ENCODE measurements around the gene CLMN.

CLMN gene, protein sequence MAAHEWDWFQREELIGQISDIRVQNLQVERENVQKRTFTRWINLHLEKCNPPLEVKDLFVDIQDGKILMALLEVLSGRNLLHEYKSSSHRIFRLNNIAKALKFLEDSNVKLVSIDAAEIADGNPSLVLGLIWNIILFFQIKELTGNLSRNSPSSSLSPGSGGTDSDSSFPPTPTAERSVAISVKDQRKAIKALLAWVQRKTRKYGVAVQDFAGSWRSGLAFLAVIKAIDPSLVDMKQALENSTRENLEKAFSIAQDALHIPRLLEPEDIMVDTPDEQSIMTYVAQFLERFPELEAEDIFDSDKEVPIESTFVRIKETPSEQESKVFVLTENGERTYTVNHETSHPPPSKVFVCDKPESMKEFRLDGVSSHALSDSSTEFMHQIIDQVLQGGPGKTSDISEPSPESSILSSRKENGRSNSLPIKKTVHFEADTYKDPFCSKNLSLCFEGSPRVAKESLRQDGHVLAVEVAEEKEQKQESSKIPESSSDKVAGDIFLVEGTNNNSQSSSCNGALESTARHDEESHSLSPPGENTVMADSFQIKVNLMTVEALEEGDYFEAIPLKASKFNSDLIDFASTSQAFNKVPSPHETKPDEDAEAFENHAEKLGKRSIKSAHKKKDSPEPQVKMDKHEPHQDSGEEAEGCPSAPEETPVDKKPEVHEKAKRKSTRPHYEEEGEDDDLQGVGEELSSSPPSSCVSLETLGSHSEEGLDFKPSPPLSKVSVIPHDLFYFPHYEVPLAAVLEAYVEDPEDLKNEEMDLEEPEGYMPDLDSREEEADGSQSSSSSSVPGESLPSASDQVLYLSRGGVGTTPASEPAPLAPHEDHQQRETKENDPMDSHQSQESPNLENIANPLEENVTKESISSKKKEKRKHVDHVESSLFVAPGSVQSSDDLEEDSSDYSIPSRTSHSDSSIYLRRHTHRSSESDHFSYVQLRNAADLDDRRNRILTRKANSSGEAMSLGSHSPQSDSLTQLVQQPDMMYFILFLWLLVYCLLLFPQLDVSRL

DNA sequence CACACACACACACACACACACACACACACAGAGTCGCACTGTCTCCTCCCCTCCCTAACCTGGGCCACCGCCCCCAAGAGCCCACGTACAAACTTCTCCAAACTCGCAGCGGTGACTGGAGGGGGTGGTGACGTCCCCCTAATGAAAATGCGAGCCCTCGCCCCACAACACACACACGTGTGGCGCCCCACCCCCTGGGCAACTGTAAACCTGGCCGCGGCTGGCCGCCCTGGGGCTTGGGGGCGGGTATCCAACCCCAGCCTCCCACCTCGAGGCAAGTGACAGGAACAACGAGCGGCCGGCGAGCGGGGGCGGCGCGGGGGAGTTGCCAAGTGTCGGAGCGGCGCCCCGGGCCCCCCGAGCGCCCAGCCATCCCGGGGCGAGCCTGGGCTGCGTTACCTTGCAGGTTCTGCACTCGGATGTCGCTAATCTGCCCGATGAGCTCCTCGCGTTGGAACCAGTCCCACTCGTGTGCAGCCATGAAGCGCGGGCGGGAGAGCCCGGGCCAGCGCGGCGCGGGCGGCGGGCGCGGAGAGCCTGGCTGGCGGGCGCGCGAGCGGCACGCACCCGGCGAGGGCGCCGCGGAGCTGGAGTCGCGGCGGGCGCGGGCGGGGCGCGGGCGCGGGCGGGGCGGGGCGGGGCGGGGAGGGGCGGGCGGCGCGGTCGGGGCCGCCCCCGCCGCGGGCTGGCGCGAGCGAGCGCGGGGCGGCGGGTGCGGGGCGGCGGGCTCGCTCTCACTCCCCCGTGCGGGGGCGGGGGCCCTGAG lies at the start of gene CLMN:
CLMN (minus strand) TSS at position 597 of the 766 bp plus-strand sequence; CDS start at position 481, 116 bp downstream.
- peak; percentile 71 for DNase-seq (ENCODE audit: low spot score)

DNA sequence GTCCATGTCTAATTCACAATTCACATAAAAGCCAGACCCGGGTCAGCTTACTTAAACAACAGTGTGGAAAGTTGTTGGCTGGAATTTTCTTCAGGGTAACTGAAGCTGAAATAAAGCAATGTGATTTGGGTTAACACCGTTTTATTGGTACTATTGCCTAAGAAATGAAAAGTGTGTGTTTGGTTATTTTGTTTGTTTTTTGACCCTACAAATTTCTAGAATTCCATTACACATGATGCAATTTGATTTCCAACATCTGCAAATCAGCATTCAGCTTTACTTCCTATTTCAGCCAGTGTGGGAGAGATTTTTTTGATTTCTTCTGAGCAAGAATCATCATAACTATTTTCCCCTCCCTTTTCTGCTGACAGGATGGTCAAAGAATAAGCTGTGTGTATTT lies 45.7 kb upstream of the CLMN start:
- DNase-seq (ENCODE audit: low spot score): no peak

DNA sequence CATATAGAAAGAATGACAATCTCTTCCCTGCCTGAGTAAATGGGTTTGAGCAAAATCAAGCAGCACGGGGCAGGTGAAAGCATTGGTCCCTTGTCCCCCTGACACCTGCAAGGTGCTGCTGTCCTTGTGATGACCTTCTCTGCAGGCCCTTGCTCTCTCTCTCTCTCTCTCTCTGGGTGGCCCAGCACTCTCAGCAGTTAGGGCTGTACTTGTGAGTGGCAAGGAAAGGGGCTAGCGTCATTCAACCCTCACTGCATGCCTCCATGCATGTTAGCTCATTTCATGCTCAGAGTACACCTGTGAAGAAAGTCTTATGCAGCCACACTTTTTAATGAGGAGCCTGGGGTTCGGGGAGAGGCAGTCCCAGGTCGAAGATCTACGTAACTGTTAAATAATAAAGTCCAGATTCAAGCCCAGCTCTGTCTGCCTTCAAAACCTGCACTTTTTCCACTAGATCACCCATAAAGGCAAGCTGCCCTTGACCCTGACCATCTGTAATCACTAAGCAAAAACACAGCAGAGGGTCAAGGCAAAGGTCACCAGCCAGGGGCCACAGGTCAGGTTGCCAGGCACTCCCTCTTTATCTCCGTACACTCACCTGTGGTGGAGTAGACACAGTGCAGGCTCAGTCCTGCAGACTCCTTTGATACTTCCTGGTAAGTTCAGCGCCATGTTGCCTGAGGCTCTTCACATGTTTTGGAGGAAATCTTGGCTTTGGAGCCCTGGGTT lies 44.9 kb upstream of the CLMN start:
- DNase-seq (ENCODE audit: low spot score): no peak

DNA sequence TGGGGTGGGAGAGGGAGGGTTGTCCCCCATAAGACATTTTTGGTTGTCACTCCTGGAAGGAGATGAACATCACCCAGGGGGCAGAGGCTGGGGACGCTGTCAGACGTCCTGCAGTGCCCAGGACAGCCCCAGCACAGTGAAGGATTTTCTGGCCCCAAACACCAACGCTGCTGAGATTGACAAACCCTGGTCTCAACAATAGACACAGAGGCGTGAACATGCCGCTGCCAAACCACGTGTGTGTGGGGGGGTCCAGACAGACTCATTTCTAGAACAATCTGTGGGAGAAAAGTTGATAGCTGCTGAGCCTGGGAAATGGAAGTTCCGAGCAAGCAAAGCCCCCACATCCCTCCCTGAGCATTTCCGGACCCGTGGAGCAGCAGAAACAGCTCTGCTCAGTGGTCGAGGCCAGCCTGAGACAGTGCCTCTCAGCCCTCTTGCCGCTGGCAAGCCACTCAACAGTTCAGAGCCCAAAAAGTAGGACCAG lies 43.8 kb upstream of the CLMN start:
- DNase-seq (ENCODE audit: low spot score): no peak

DNA sequence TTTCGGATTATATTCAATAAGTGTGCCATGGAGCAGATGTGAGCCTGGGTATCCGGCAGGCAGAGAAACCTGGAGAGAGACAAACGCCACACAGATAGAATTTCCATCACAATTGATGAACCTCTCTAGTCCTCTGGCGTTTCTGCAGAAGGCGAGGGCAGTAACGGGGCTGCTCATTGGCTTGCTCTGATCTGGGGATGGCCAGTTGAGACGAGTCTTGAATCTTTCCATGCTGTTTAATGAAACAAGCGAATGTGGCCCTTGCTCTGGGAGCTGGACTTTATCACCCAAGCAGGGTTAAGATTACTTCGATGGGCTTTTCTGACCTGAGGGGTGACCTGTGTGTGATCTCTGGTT lies 42.4 kb upstream of the CLMN start:
- DNase-seq (ENCODE audit: low spot score): no peak

DNA sequence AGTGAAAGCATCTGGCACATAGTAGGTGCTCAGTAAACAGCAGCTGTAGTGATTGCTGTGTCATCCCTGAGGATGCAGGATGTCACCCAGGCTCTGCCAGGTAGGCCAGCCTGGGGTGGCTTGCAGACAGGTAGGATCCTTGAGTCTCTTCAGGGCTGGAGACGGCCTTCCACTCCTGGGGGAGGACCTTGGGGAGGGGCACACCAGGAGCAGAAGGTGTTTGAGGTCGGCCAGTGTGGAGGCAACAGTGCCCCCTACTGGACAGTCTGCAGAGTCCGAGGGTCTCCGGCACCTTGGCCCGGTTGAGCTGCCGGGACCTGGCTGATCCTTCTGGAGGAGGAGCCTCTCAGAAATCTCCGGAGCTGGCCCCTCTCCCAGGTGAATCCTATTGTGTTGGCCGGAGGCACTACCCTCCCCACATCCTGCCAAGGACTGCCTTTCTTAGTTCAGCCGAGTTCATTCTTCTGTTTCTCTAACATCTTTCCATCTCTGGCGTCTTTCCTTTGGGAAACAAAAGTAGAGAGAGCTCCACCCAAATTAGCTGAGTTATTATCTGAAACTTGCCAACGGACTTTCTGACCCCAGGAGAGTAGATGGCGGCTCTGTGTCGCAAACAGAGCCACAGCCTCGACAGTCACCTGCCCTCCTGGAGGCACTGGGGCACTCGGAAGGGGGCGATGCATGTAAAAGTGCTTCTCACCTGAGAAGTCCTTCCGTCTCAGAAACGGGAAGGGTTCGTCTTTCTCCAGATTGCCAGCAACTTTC lies 41.8 kb upstream of the CLMN start:
- DNase-seq (ENCODE audit: low spot score): peak; percentile 22

DNA sequence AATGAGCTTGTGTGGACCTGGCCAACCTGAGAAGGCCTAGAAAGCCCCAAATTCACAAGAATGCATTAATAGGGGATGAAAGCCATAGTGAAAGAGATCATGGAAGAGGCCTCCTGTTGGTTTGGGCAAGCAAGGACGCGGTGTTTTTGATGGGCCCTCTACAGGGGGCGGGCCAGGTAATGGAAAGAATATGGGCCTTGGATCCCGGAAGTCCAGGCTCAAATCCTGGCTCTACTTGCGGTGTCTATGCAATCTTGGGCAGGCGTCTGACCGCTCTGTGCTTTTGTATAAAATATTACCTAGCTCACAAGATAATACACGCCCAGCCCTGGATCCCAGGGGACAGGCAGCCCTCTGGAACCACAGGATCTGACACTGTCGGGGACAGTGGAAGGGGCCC lies 41.1 kb upstream of the CLMN start:
- no peak for DNase-seq (ENCODE audit: low spot score)

DNA sequence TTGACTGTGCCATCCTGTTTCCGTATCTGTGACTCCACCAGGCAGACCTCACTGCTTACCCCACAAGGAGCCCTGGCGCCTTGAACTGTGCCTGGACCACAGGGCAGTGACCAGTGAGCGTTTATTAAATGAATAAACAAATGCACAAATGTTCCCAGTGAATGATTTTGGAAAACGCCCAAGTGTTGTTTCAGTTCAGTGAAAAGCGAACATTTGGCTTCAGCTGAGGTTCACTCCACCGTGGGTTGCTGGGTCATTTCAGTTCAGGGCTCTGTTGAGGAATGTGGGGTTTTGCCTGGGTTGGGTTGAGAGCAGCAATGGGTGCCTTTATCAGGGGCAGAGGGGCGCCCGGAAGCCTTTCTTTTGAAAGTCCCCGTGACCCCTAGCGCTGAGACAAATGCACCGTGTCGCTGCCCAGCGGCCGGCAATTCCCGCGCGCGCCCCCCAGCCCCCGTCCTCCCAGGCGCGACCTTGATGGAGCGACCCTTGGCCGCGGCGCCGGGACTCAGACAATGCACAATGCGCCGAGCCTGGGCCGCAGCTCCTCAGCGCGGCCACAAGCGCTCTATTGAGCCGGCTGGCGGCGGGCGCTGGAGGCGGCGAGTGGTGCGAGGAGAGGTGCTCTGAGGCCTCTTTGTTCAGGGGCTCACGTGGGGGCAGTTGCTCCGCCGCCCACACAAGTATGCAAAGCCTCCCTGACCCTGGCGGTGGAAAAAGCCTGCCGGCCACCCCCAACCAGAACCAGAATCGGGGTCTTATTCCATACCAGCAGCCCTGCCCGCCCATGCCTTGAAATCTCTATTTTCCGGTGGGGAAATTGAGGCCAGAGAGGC lies 40.5 kb upstream of the CLMN start:
- DNase-seq (ENCODE audit: low spot score): peak; percentile 88

DNA sequence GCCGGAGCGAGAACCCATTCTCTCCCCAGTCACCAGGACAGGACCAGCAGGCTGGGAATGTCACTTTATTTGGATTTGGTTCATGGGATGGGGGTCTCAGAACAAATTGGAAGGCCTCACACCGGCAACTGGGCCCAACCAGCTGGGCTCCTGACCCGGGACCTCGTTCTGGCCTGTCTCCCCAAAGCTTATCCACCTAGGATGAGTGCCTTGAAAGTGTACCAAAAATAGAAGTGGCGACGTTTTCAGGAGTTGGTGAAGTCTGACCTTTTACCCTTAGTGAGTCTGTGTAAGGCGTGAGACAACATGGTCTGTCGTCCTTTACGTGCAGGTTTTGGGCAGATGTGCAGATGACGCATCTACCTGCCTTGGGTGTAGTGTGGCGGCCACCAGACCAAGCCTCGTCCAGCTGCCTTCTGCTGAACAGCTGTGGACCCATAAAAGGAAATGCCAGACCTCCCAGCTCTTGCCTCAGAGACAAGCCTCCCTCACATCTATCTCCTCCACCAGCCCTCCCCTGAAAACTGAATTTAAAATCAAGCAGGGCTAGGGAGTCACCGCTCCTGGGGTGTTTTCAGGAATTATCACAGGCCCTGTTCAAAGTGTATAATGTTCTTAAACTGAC lies 36.6 kb upstream of the CLMN start:
- no peak for DNase-seq (ENCODE audit: low spot score)

DNA sequence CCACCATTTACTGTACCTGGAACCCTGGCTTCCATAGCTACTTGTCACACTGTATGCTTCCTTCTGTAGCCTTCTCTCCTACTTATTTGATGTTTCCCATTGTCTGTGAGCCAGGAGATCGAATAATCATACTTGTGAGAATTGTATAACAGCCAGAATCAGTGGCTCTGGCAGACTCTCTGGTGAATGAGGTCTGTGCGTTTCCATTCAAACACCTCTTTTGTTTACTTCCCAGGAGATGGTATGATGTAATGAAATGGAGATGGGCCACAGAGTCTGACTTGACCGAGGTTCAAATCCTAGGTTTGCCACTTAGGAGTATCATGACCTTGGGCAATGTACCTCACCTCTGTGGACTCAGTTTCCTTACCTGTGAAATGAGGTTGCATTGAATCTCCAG lies 35.7 kb upstream of the CLMN start:
- DNase-seq (ENCODE audit: low spot score): no peak

DNA sequence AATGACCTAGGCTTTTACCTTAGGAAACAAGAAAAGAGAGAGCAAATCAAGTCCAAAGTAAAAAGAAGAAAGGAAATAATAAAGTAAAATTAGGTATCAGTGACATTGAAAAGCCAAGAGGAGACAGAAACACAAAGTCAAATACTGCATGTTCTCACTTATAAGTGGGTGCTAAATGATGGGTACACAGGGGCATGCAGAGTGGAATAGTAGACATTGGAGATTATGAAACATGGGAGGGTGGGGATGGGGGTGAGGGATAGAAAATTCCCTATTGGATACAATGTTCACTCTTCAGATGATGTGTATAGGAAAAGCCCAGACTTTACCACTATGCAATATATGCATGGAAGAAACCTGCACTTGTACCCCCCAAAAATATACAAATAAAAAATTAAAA lies 35.1 kb upstream of the CLMN start:
- DNase-seq (ENCODE audit: low spot score): no peak

DNA sequence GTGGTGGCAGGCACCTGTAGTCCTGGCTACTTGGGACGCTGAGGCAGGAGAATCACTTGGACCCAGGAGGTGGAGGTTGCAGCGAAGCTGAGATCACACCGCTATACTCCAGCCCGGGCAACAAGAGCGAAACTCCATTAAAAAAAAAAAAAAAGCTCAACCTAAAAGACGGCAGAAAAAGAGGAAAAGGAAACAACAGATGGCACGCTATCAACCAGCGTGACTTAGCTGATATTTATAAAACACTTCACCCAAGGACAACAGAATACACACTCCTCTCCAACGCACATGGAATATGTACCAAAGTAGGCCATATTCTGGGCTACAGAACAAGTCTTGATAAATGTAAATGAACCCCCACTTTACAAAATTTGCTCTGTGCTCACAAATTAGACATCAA lies 34.0 kb upstream of the CLMN start:
- DNase-seq (ENCODE audit: low spot score): no peak

DNA sequence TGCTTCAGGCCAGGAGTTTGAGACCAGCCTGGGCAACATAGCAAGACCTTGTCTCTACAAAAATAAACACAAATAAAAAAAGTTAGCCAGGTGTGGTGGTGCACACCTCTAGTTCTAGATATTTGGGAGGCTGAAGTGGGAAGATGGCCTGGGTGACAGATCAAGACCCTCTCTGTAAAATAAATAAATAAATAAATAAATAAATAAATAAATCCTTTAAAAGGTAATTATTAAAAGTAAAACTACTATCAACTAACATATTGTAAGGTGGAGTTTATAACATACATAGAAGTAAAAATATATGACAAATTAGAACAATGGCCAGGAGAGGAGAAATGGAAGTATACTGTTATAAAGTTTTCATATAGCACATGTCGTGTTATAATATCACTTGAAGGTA lies 33.3 kb upstream of the CLMN start:
- DNase-seq (ENCODE audit: low spot score): no peak

DNA sequence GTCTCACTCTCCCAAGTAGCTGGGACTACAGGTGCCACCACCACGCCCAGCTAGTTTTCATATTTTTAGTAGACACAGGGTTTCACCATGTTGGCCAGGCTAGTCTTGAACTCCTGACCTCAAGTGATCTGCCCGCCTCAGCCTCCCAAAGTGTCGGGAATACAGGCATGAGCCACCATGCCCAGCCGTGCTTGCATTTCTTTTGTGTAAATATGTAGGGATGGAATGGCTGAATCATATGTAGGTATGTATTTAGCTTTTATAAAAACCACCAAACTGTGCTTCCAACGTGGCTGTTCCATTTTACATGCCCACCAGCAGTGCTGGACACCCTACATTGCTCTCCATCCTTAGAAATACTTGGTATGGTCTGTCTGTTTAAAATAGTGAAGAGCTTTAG lies 32.8 kb upstream of the CLMN start:
- DNase-seq (ENCODE audit: low spot score): no peak

DNA sequence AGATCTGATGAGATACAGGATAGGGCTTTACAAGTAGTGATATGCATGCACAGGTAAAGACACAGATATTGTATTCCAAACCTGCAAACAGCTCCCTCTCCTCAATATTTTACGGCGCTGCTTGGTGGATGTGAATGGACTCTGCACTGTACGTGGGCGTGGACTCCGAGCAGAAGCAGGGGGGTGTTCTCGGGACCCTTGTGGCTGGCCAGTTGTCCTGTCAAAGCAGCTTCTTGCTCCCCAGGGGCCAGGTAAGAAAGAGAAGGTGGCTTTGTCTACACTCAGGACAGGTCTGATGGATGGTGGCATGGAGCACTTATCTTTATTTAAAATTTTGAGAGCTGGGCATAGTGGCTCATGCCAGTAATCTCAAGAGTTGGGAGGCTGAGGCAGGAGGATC lies 29.5 kb upstream of the CLMN start:
- DNase-seq (ENCODE audit: low spot score): no peak

DNA sequence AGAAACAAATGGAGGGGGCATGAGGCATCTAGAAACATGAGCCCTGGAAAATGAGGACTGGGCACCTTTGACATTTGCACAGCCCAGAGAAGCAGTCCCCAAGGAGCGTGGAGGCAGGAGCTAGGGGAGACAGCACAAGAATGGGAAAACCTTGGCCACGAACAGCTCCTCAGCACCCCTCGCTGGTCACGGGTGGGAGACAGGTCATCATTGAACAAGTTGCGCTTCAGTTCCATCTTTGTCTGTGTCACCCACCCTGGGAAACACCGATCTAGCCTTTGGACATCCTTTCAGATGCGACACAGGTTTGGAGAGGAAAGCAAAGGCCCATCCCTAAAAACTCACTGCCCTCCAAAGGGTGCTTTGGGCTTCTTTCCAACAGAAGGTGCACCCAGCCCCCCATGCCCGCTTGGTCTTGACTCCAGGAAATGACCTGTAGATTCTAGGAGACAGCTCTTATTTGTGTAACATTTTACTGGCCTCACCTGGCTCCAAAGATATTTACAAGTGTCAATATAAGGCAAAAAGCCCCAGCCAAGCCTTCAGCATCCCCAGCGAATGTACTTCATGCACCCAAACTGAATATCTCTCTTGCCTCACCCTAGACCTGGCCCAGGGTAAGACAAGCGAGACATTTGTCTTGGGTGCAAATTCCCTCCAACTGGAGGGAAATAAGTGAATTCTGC lies 28.8 kb upstream of the CLMN start:
- DNase-seq (ENCODE audit: low spot score): no peak

DNA sequence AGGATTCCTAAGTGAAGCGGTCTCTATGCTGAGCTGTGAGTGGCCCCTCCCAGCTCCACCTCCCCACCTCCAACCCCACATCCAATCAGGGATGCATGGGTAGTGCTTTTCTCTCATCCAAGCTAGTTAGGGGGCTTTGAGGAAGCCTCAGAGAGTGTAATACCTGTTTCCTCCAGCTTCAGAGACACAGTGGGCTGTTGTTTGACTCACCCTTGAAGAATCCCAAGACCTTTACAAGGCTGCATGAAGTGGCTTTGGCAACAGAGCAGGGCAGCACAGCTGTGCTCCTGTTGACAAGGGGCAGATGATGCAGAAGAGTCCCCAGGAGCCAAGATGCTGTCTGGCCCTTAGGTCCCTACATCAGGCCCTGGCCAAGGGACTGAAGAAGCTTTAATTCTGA lies 27.1 kb upstream of the CLMN start:
- DNase-seq (ENCODE audit: low spot score): no peak

DNA sequence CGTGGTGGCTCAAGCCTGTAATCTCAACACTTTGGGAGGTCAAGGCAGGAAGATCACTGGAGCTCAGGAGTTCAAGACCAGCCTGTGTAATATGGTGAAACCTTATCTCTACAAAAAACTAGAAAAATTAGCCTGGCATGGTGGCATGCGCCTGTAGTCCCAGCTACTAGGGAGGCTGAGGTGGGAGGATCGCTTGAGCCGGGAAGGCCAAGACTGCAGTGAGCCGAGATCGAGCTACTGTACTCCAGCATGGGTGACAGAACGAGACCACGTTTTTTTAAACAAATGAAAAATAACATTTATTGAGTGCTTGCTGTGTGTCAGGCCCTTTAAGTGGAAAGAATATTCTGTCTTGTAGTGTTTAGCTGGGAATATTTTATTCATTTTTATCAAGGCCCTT lies 26.6 kb upstream of the CLMN start:
- DNase-seq (ENCODE audit: low spot score): no peak

DNA sequence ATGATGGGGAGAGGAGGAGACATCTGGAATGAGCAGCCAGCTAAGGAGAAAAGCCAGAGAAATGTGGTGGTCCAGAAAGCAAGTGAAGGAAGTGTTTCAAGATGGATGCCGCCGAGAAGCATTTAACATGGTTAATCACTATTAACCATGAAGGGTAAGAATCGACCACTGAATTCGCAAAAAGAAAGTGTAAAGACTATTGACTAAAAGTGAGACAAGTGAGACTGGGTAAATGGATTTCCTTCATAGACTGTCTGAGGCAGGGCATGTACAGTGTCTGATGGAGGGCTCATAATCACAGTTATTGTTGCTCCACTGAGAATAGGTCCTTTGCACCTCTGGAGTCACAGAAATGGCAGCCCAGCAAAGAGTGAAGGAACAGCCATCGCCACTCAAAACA lies 25.3 kb upstream of the CLMN start:
- DNase-seq (ENCODE audit: low spot score): no peak
